IgD-negative memory B cell (primary cell): ENCODE results near the gene ARMCX5. TPM values are rescaled to one million over a fixed set of nuclear protein-coding genes. Genes with fewer than 3 reads are reported as not detected.
A peak's percentile ranks its signal among the peaks of the same experiment; 100 is the strongest.

Experiments used
- H3K27ac Mint-ChIP-seq, 3 donors: one replicate each; pipeline ENCODE4 v1.8.0; 2020 to 2022; ENCODE audit warnings: mild to moderate bottlenecking in 3 of 3, mixed read lengths in 3 of 3, moderate library complexity in 1 of 3
- H3K27me3 Mint-ChIP-seq: one replicate; pipeline ENCODE4 v1.8.0; 2021; ENCODE audit warnings: mixed read lengths
- H3K36me3 Mint-ChIP-seq: one replicate; pipeline ENCODE4 v1.8.0; 2020; ENCODE audit warnings: mild to moderate bottlenecking, mixed read lengths
- H3K4me1 Mint-ChIP-seq, 3 donors: one replicate each; pipeline ENCODE4 v1.8.0; 2020 to 2022; ENCODE audit warnings: mixed read lengths in 3 of 3, mild to moderate bottlenecking in 1 of 3
- H3K4me3 Mint-ChIP-seq, 4 donors: one replicate each; pipeline ENCODE4 v1.8.0; 2020 to 2022; ENCODE audit warnings: mild to moderate bottlenecking in 4 of 4, mixed read lengths in 4 of 4, moderate library complexity in 3 of 4
- H3K9me3 Mint-ChIP-seq, 3 donors: one replicate each; pipeline ENCODE4 v1.8.0; 2020 to 2021; ENCODE audit warnings: mixed read lengths in 3 of 3, mild to moderate bottlenecking in 1 of 3
- polyA plus RNA-seq: library from polyadenylated mRNA; unstranded; fragments of 300-500 nt; fragmentation: Illumina TruSeq; gene quantifications from one replicate; pipeline ENCODE4 v1.2.3, GENCODE V29; 2021

ARMCX5 gene
- polyA plus RNA-seq: 5.0 TPM

- H3K4me3 Mint-ChIP-seq: peak within 1 kb of the TSS; percentile 92 to 96 (median 94)
- H3K27ac Mint-ChIP-seq: peak within 1 kb of the TSS; percentile 44 to 98 (median 95)
- H3K27me3 Mint-ChIP-seq: peaks cover 1% of the 10 kb centered on the region
- H3K36me3 Mint-ChIP-seq: no peaks in the 10 kb centered on the region
- H3K4me1 Mint-ChIP-seq: peaks cover 2 to 14% (median 14%) of the 10 kb centered on the region in 3 donors
- H3K9me3 Mint-ChIP-seq: peaks cover 0 to 3% (median 0%) of the 10 kb centered on the region in 3 donors
Observed at GRCh38 chrX:102599084-102599950, at the start of gene ARMCX5. Gene ARMCX5, plus strand, starts transcription at chrX:102599515. Its CDS starts 2,627 bp downstream, at chrX:102602142.

GRCh38 chrX:102558607-102559006 lies 40.7 kb upstream of the ARMCX5 start:
- H3K4me3 Mint-ChIP-seq: no peak overlapping the region
- no peak overlapping the region for H3K27ac Mint-ChIP-seq
- no peaks in the 10 kb centered on the region for H3K36me3 Mint-ChIP-seq
- no peaks in the 10 kb centered on the region for H3K27me3 Mint-ChIP-seq
- no peaks in the 10 kb centered on the region for H3K4me1 Mint-ChIP-seq
- H3K9me3 Mint-ChIP-seq: peaks cover 0 to 1% (median 0%) of the 10 kb centered on the region in 3 donors

GRCh38 chrX:102560423-102561068 lies 38.8 kb upstream of the ARMCX5 start:
- no peaks in the 10 kb centered on the region for H3K4me1 Mint-ChIP-seq
- H3K4me3 Mint-ChIP-seq: no peak overlapping the region
- no peak overlapping the region for H3K27ac Mint-ChIP-seq
- H3K36me3 Mint-ChIP-seq: no peaks in the 10 kb centered on the region
- peaks cover 0 to 2% (median 0%) of the 10 kb centered on the region in 3 donors for H3K9me3 Mint-ChIP-seq
- H3K27me3 Mint-ChIP-seq: peaks cover 2% of the 10 kb centered on the region

- H3K4me3 Mint-ChIP-seq: no peak overlapping the region
Observed at GRCh38 chrX:102580891-102581290, 18.4 kb upstream of the ARMCX5 start.

GRCh38 chrX:102593367-102593766 lies 5.9 kb upstream of the ARMCX5 start:
- Mint-ChIP-seq H3K4me1 (peaks cover 0 to 2% (median 2%) of the 10 kb centered on the region in 3 donors), H3K27ac (no peak overlapping the region), H3K36me3 (no peaks in the 10 kb centered on the region), H3K4me3 (no peak overlapping the region), H3K9me3 (peaks cover 0 to 4% (median 0%) of the 10 kb centered on the region in 3 donors), H3K27me3 (peaks cover 4% of the 10 kb centered on the region)

More at GRCh38 chrX:102580891-102581290, 18.4 kb upstream of the ARMCX5 start:
- Mint-ChIP-seq H3K27ac (no peak overlapping the region), H3K4me1 (no peaks in the 10 kb centered on the region), H3K9me3 (no peaks in the 10 kb centered on the region), H3K27me3 (no peaks in the 10 kb centered on the region), H3K36me3 (no peaks in the 10 kb centered on the region)

GRCh38 chrX:102599951-102600579 lies 750 bp downstream of the ARMCX5 start:
- Mint-ChIP-seq H3K27me3 (peaks cover 1% of the 10 kb centered on the region), H3K27ac (peak overlapping the region; percentile 44 to 98 (median 95)), H3K4me1 (peaks cover 2 to 14% (median 14%) of the 10 kb centered on the region in 3 donors), H3K4me3 (peak overlapping the region; percentile 92 to 96 (median 94)), H3K9me3 (peaks cover 0 to 3% (median 0%) of the 10 kb centered on the region in 3 donors), H3K36me3 (no peaks in the 10 kb centered on the region)

- peak overlapping the region in 1 of 4 donors; percentile 15 for H3K4me3 Mint-ChIP-seq
Observed at GRCh38 chrX:102604327-102604726, 5.0 kb downstream of the ARMCX5 start.

GRCh38 chrX:102606115-102606514 lies 6.8 kb downstream of the ARMCX5 start:
- Mint-ChIP-seq H3K36me3 (peaks cover 7% of the 10 kb centered on the region), H3K4me1 (peaks cover 9 to 12% (median 10%) of the 10 kb centered on the region in 3 donors), H3K9me3 (no peaks in the 10 kb centered on the region), H3K27me3 (no peaks in the 10 kb centered on the region), H3K27ac (no peak overlapping the region), H3K4me3 (no peak overlapping the region)

More at GRCh38 chrX:102604327-102604726, 5.0 kb downstream of the ARMCX5 start:
- Mint-ChIP-seq H3K4me1 (peaks cover 0 to 18% (median 17%) of the 10 kb centered on the region in 3 donors), H3K9me3 (no peaks in the 10 kb centered on the region), H3K27ac (no peak overlapping the region), H3K36me3 (peaks cover 4% of the 10 kb centered on the region), H3K27me3 (no peaks in the 10 kb centered on the region)

GRCh38 chrX:102610905-102611304 lies 11.6 kb downstream of the ARMCX5 start:
- Mint-ChIP-seq H3K27ac (no peak overlapping the region), H3K27me3 (no peaks in the 10 kb centered on the region), H3K4me1 (peaks cover 5 to 12% (median 10%) of the 10 kb centered on the region in 3 donors), H3K4me3 (no peak overlapping the region), H3K9me3 (peaks cover 0 to 2% (median 2%) of the 10 kb centered on the region in 3 donors), H3K36me3 (peaks cover 7% of the 10 kb centered on the region)

GRCh38 chrX:102624105-102624504 lies 24.8 kb downstream of the ARMCX5 start:
- no peak overlapping the region for H3K4me3 Mint-ChIP-seq
- H3K9me3 Mint-ChIP-seq: peaks cover 2 to 14% (median 12%) of the 10 kb centered on the region in 3 donors
- peaks cover 0 to 1% (median 0%) of the 10 kb centered on the region in 3 donors for H3K4me1 Mint-ChIP-seq
- H3K36me3 Mint-ChIP-seq: no peaks in the 10 kb centered on the region
- no peak overlapping the region for H3K27ac Mint-ChIP-seq
- H3K27me3 Mint-ChIP-seq: no peaks in the 10 kb centered on the region

GRCh38 chrX:102627640-102628039 lies 28.3 kb downstream of the ARMCX5 start:
- Mint-ChIP-seq H3K36me3 (no peaks in the 10 kb centered on the region), H3K4me1 (peaks cover 0 to 1% (median 0%) of the 10 kb centered on the region in 3 donors), H3K9me3 (peaks cover 0 to 1% (median 0%) of the 10 kb centered on the region in 3 donors), H3K27me3 (no peaks in the 10 kb centered on the region), H3K4me3 (no peak overlapping the region), H3K27ac (no peak overlapping the region)

- Mint-ChIP-seq H3K36me3 (peaks cover 3% of the 10 kb centered on the region), H3K4me1 (no peaks in the 10 kb centered on the region), H3K27me3 (no peaks in the 10 kb centered on the region), H3K4me3 (no peak overlapping the region), H3K9me3 (peaks cover 0 to 5% (median 2%) of the 10 kb centered on the region in 3 donors), H3K27ac (no peak overlapping the region)
Observed at GRCh38 chrX:102637561-102637960, 38.2 kb downstream of the ARMCX5 start.

GRCh38 chrX:102650903-102651241 lies 51.6 kb downstream of the ARMCX5 start:
- Mint-ChIP-seq H3K27ac (peak overlapping the region in 2 of 3 donors; percentile 30 to 84), H3K4me1 (peaks cover 0 to 3% (median 2%) of the 10 kb centered on the region in 3 donors), H3K27me3 (no peaks in the 10 kb centered on the region), H3K9me3 (peaks cover 0 to 2% (median 0%) of the 10 kb centered on the region in 3 donors), H3K4me3 (peak overlapping the region; percentile 86 to 96 (median 94)), H3K36me3 (peaks cover 6% of the 10 kb centered on the region)

GRCh38 chrX:102651242-102652011 lies 52.1 kb downstream of the ARMCX5 start, which contains the start of gene GPRASP1:
Gene GPRASP1, plus strand, starts transcription at chrX:102651483. Its CDS starts 2,431 bp downstream, at chrX:102653914.
- Mint-ChIP-seq H3K4me3 (peak within 1 kb of the TSS; percentile 87 to 96 (median 94)), H3K9me3 (peaks cover 0 to 2% (median 0%) of the 10 kb centered on the region in 3 donors), H3K27me3 (peaks cover 3% of the 10 kb centered on the region), H3K4me1 (peaks cover 0 to 3% (median 2%) of the 10 kb centered on the region in 3 donors), H3K36me3 (peaks cover 6% of the 10 kb centered on the region), H3K27ac (peak within 1 kb of the TSS; percentile 53 to 84 (median 68))
